ENCODE data around the gene TSPAN1. TPM values are rescaled to one million over a fixed set of nuclear protein-coding genes. Genes with fewer than 3 reads are reported as not detected.

The TSPAN1 gene
- total and polyA plus RNA-seq, 2 of the 13 experiments (the other 11 are each of a cell fraction or from before 2014, with no cell fraction given) = 1.7 to 2.9 TPM

- 0% methylated on average over 1 of the region's 1 CpG for WGBS (ENCODE audit: low lambda C conversion rate)
- intact Hi-C loops (cut with micrococcal nuclease; ENCODE audit: unreplicated experiment) = loop anchor here (2.0 kb wide), 1 partner anchor 41 kb away; no protein-coding TSS in a partner anchor
Observed at GRCh38 chr1:46157916-46158311, 17.0 kb upstream of the TSPAN1 start.

More at GRCh38 chr1:46157916-46158311, 17.0 kb upstream of the TSPAN1 start:
- TF ChIP-seq ZBTB26 (CRISPR knock-in tag; IDR thresholded peaks at IDR 0.05; ENCODE audit: borderline replicate concordance) (no peak), ZNF883 (CRISPR knock-in tag; IDR thresholded peaks at IDR 0.05; ENCODE audit: not compliant biosample characterization) (no peak), TBX3 (IDR thresholded peaks at IDR 0.05; ENCODE audit: borderline replicate concordance) (no peak), NFATC3 (CRISPR knock-in tag; IDR thresholded peaks at IDR 0.05) (no peak), IKZF4 (CRISPR knock-in tag; IDR thresholded peaks at IDR 0.05; ENCODE audit: borderline replicate concordance, low read depth, not compliant biosample characterization) (no peak), ZNF564 (CRISPR knock-in tag; IDR thresholded peaks at IDR 0.05) (no peak), TOPORS (CRISPR knock-in tag; IDR thresholded peaks at IDR 0.05) (no peak), ATF7 (IDR thresholded peaks at IDR 0.05) (no peak), ATF7 (CRISPR knock-in tag; IDR thresholded peaks at IDR 0.05) (no peak), ZMAT3 (CRISPR knock-in tag; conservative IDR thresholded peaks at IDR 0.05) (no peak), DNMT1 (CRISPR knock-in tag; IDR thresholded peaks at IDR 0.05) (no peak), ERF (CRISPR knock-in tag; IDR thresholded peaks at IDR 0.05) (no peak), FOXK1 (CRISPR knock-in tag; IDR thresholded peaks at IDR 0.05; ENCODE audit: borderline replicate concordance, low read depth) (no peak), ZNF7 (CRISPR knock-in tag; IDR thresholded peaks at IDR 0.05) (no peak), STAT5B (CRISPR knock-in tag; IDR thresholded peaks at IDR 0.05) (no peak)
- TF ChIP-seq, protein P1, sequence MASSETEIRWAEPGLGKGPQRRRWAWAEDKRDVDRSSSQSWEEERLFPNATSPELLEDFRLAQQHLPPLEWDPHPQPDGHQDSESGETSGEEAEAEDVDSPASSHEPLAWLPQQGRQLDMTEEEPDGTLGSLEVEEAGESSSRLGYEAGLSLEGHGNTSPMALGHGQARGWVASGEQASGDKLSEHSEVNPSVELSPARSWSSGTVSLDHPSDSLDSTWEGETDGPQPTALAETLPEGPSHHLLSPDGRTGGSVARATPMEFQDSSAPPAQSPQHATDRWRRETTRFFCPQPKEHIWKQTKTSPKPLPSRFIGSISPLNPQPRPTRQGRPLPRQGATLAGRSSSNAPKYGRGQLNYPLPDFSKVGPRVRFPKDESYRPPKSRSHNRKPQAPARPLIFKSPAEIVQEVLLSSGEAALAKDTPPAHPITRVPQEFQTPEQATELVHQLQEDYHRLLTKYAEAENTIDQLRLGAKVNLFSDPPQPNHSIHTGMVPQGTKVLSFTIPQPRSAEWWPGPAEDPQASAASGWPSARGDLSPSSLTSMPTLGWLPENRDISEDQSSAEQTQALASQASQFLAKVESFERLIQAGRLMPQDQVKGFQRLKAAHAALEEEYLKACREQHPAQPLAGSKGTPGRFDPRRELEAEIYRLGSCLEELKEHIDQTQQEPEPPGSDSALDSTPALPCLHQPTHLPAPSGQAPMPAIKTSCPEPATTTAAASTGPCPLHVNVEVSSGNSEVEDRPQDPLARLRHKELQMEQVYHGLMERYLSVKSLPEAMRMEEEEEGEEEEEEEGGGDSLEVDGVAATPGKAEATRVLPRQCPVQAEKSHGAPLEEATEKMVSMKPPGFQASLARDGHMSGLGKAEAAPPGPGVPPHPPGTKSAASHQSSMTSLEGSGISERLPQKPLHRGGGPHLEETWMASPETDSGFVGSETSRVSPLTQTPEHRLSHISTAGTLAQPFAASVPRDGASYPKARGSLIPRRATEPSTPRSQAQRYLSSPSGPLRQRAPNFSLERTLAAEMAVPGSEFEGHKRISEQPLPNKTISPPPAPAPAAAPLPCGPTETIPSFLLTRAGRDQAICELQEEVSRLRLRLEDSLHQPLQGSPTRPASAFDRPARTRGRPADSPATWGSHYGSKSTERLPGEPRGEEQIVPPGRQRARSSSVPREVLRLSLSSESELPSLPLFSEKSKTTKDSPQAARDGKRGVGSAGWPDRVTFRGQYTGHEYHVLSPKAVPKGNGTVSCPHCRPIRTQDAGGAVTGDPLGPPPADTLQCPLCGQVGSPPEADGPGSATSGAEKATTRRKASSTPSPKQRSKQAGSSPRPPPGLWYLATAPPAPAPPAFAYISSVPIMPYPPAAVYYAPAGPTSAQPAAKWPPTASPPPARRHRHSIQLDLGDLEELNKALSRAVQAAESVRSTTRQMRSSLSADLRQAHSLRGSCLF (CRISPR knock-in tag; IDR thresholded peaks at IDR 0.05; ENCODE audit: borderline replicate concordance) = no peak
- H3K4me3 ChIP-seq (replicated peaks in 1 of 3; ENCODE audit: insufficient read depth in 1 of 3, low read depth in 2 of 3, low read length in 3 of 3) = no peak overlapping the region
- peaks cover 15% of the 10 kb centered on the region for H3K4me1 ChIP-seq (ENCODE audit: insufficient read depth, low read length)
- no TSS peak for BruUV-seq (replicated peaks)
- H3K79me2 ChIP-seq (ENCODE audit: insufficient read depth, low read length) = no peaks in the 10 kb centered on the region
- H3K9me3 ChIP-seq (ENCODE audit: low read length) = no peaks in the 10 kb centered on the region
- H3K27me3 ChIP-seq (ENCODE audit: control insufficient read depth in 1 of 2, insufficient read depth in 2 of 2, low read length in 2 of 2) = no peaks in the 10 kb centered on the region
- no peak overlapping the region for H3K27ac ChIP-seq (ENCODE audit: extremely low read length, insufficient read depth, low read length)
- ChIA-PET CTCF (ENCODE audit: low intra/inter-chr PET ratio, low total read pairs) (no interaction called here), POLR2A (no interaction called here)
- DNase-seq (ENCODE audit: low spot score) = no peak
- H3K9ac ChIP-seq (ENCODE audit: insufficient read depth, low read depth, low read length) = no peak overlapping the region
- H2AFZ ChIP-seq (ENCODE audit: low read length) = no peak overlapping the region
- in situ Hi-C loops (cut with HindIII; ENCODE audit: extremely low pct_ligation_motif_present, low pct_unique_long_range_greater_than_20kb) = no loop called here
- no peak overlapping the region for H3K4me2 ChIP-seq (ENCODE audit: low read depth, low read length)
- no peak for FAIRE-seq
- no peaks in the 10 kb centered on the region; a peak in 1 of 5 replicates for H3K36me3 ChIP-seq (replicated peaks in 1 of 2; ENCODE audit: control insufficient read depth in 1 of 2, insufficient read depth in 2 of 2, low read length in 2 of 2)
- H4K20me1 ChIP-seq (ENCODE audit: insufficient read depth, low read length) = no peaks in the 10 kb centered on the region
- ATAC-seq = no peak

Data from HepG2 (cell line).